Panc1 (cell line): Measurements from ENCODE around the gene MYL9. TPM values are rescaled to one million over a fixed set of nuclear protein-coding genes. Genes with fewer than 3 reads are reported as not detected.
A peak's percentile ranks its signal among the peaks of the same experiment; 100 is the strongest.

ENCODE experiments used
- ATAC-seq: fragments of 200-7000 bp; cut with Tn5 transposase; 2 replicates; pipeline ENCODE4 v1.9.1; 2020; ENCODE audit warnings: mild to moderate bottlenecking, moderate library complexity
- BruUV-seq: library from RNA; stranded (reverse); fragments of 400-500 nt; replicated peaks from 2 replicates; lab custom pipeline; 2021; lab: Mats Ljungman, UMichigan
- CTCF ChIA-PET: fragments of 300-600 bp; sonication (Branson Sonifier 250); formaldehyde crosslinking; loops from one replicate; lab custom pipeline; 2022; ENCODE audit warnings: antibody characterized with exemption; lab: Charles Lee
- POLR2A ChIA-PET: fragments of 300-600 bp; sonication (Branson Sonifier 250); formaldehyde crosslinking; loops from one replicate; lab custom pipeline; 2022; ENCODE audit warnings: antibody characterized with exemption; lab: Charles Lee
- DNase-seq: peaks from one replicate; pipeline ENCODE4 v3.0.0-alpha.2; 2010; ENCODE audit warnings: low read depth, low spot score
- H3K27ac ChIP-seq: 2 replicates; pipeline ENCODE4 v1.5.1; 2011; ENCODE audit warnings: mild to moderate bottlenecking, low read length, inconsistent platforms
- H3K27me3 ChIP-seq: fragments of 200-500 bp; sonication (Bioruptor generic); 2 replicates; pipeline ENCODE4 v1.6.0; 2014; ENCODE audit warnings: low read length, inconsistent platforms; ENCODE audit not compliant: control insufficient read depth, insufficient read depth
- H3K36me3 ChIP-seq: fragments of 200-500 bp; sonication (Bioruptor generic); 2 replicates; pipeline ENCODE4 v1.5.1; 2014; ENCODE audit warnings: inconsistent platforms, mild to moderate bottlenecking, low read length, moderate library complexity; ENCODE audit not compliant: control insufficient read depth, insufficient read depth
- H3K4me1 ChIP-seq: 2 replicates; pipeline ENCODE4 v1.5.1; 2011; ENCODE audit warnings: inconsistent platforms, mild to moderate bottlenecking, low read length, moderate library complexity; ENCODE audit not compliant: control insufficient read depth, insufficient read depth
- H3K4me3 ChIP-seq, 2 experiments: 2 replicates each; pipeline ENCODE4 v1.5.1; 2011 to 2012; ENCODE audit warnings: low read depth in 2 of 2, low read length in 2 of 2, mild to moderate bottlenecking in 2 of 2, inconsistent platforms in 1 of 2, moderate library complexity in 1 of 2
- H3K9me3 ChIP-seq: fragments of 200-500 bp; sonication (Bioruptor generic); 2 replicates; pipeline ENCODE4 v1.5.1; 2014; ENCODE audit warnings: low read depth, mild to moderate bottlenecking, inconsistent platforms, low read length, moderate library complexity; ENCODE audit not compliant: control insufficient read depth, insufficient read depth
- CTCF ChIP-seq: fragments of 450-650 bp; IDR thresholded peaks from 2 replicates; pipeline ENCODE4 v1.5.1; 2017; ENCODE audit warnings: mild to moderate bottlenecking
- POLR2AphosphoS5 ChIP-seq: IDR thresholded peaks from 2 replicates; pipeline ENCODE4 v1.6.1; 2012; ENCODE audit warnings: mild to moderate bottlenecking, low read depth, low read length, moderate library complexity
- REST ChIP-seq, 2 experiments: IDR thresholded peaks; 2 replicates each; pipeline ENCODE4 v1.6.1; 2011 to 2012; ENCODE audit warnings: low read depth in 2 of 2, control low read depth in 1 of 2, low read length in 1 of 2, mild to moderate bottlenecking in 1 of 2, moderate library complexity in 1 of 2; ENCODE audit not compliant: insufficient read depth in 1 of 2
- SIN3A ChIP-seq: IDR thresholded peaks from 2 replicates; pipeline ENCODE4 v1.6.1; 2012; ENCODE audit warnings: low read depth, mild to moderate bottlenecking, low read length, moderate library complexity, borderline replicate concordance; ENCODE audit not compliant: insufficient read depth
- TCF7L2 ChIP-seq: IDR thresholded peaks from 2 replicates; pipeline ENCODE4 v1.6.1; 2011; ENCODE audit warnings: mild to moderate bottlenecking, low read depth, low read length, inconsistent platforms
- in situ Hi-C: cut with HindIII; loops from 2 replicates; pipeline ENCODE4 v1.10.0; 2016; ENCODE audit warnings: low sequenced_read_pairs, low pct_unique_long_range_greater_than_20kb
- intact Hi-C: fragments of 100-400 bp; cut with micrococcal nuclease; formaldehyde crosslinking; loops from one replicate; pipeline ENCODE4 v1.10.0; 2022; ENCODE audit not compliant: unreplicated experiment
- total RNA-seq: library from RNA; stranded (reverse); gene quantifications from one replicate; pipeline ENCODE4 v1.2.1, GENCODE V29; 2021; ENCODE audit not compliant: unreplicated experiment

Gene MYL9
- total RNA-seq, 1 experiment from 2014 or later = 107 TPM

- intact Hi-C loops = no loop called here
- Histone ChIP-seq H3K4me1 (peaks cover 2% of the 10 kb centered on the region; the same call in 1 of the 2 replicates), H3K9me3 (no peaks in the 10 kb centered on the region), H3K27me3 (no peaks in the 10 kb centered on the region), H3K27ac (no peak overlapping the region), H3K4me3 (no peak overlapping the region), H3K36me3 (no peaks in the 10 kb centered on the region)
- no peak for ATAC-seq
- POLR2A ChIA-PET = no interaction called here
- in situ Hi-C loops = no loop called here
- TF ChIP-seq CTCF (no peak), TCF7L2 (no peak), REST (IDR thresholded peaks at IDR 0.05; ENCODE audit: insufficient read depth in 1 of 2, low read depth in 2 of 2, low read length in 1 of 2) (no peak), POLR2AphosphoS5 (no peak), SIN3A (no peak)
- CTCF ChIA-PET = no interaction called here
- TSS peak; percentile 91 for BruUV-seq
- no peak for DNase-seq
Observed at GRCh38 chr20:36548704-36549627, 7.6 kb downstream of the MYL9 start.

GRCh38 chr20:36549628-36549941 lies 8.3 kb downstream of the MYL9 start:
- no peak for TF ChIP-seq TCF7L2
- no peak for TF ChIP-seq SIN3A
- TF ChIP-seq REST (IDR thresholded peaks at IDR 0.05; ENCODE audit: insufficient read depth in 1 of 2, low read depth in 2 of 2, low read length in 1 of 2) = no peak
- no peak for TF ChIP-seq CTCF
- no peak for TF ChIP-seq POLR2AphosphoS5
- DNase-seq (no peak), ATAC-seq (peak; percentile 20; the same call in 1 of the 2 replicates)
- Histone ChIP-seq H3K27ac (no peak overlapping the region), H3K36me3 (no peaks in the 10 kb centered on the region), H3K4me1 (no peaks in the 10 kb centered on the region), H3K9me3 (no peaks in the 10 kb centered on the region), H3K27me3 (no peaks in the 10 kb centered on the region), H3K4me3 (no peak overlapping the region)
- ChIA-PET POLR2A (no interaction called here), CTCF (no interaction called here)
- intact Hi-C loops = no loop called here
- no TSS peak for BruUV-seq
- in situ Hi-C loops = no loop called here
